HUES6 (cell line): Measurements from ENCODE around the gene MUSTN1.

ENCODE experiments used
- H3K27ac ChIP-seq: 2 replicates; pipeline ENCODE4 v1.7.0; 2013; ENCODE audit warnings: low read depth, mild to moderate bottlenecking, low read length, inconsistent platforms
- H3K27me3 ChIP-seq: 2 replicates; pipeline ENCODE4 v1.6.1; 2013; ENCODE audit warnings: low read length; ENCODE audit not compliant: control insufficient read depth, insufficient read depth
- H3K36me3 ChIP-seq: 2 replicates; pipeline ENCODE4 v1.6.1; 2013; ENCODE audit warnings: low read length; ENCODE audit not compliant: control insufficient read depth, insufficient read depth
- H3K4me1 ChIP-seq: 2 replicates; pipeline ENCODE4 v1.6.1; 2013; ENCODE audit warnings: low read length; ENCODE audit not compliant: control insufficient read depth, insufficient read depth
- H3K4me3 ChIP-seq: 2 replicates; pipeline ENCODE4 v1.5.1; 2013; ENCODE audit warnings: low read depth, low read length
- H3K9ac ChIP-seq: one replicate; pipeline ENCODE4 v1.6.1; 2013; ENCODE audit warnings: mild to moderate bottlenecking, low read length
- H3K9me3 ChIP-seq: 2 replicates; pipeline ENCODE4 v1.6.1; 2013; ENCODE audit warnings: low read depth, low read length; ENCODE audit not compliant: control insufficient read depth, insufficient read depth

Gene MUSTN1

GRCh38 chr3:52834871-52835501 lies at the start of gene MUSTN1:
MUSTN1 (minus strand) TSS chr3:52835019; CDS start chr3:52834948, 71 bp downstream.
- Histone ChIP-seq H3K9me3 (no peaks in the 10 kb centered on the region), H3K4me1 (peaks cover 9% of the 10 kb centered on the region; the same call in 1 of the 2 replicates), H3K27ac (no peak within 1 kb of the TSS), H3K4me3 (no peak within 1 kb of the TSS), H3K36me3 (0 out of 2 replicates have a peak, but pooled peaks cover 8% of the 10 kb centered on the region), H3K9ac (no peak within 1 kb of the TSS), H3K27me3 (no peaks in the 10 kb centered on the region)

- H3K36me3 ChIP-seq: peaks cover 8% of the 10 kb centered on the region; the same call in 1 of the 2 replicates
- no peaks in the 10 kb centered on the region for H3K9me3 ChIP-seq
- no peaks in the 10 kb centered on the region for H3K4me1 ChIP-seq
- no peaks in the 10 kb centered on the region for H3K27me3 ChIP-seq
- no peak overlapping the region for H3K9ac ChIP-seq
- H3K27ac ChIP-seq: no peak overlapping the region
- H3K4me3 ChIP-seq: no peak overlapping the region
Observed at GRCh38 chr3:52882377-52882776, 47.6 kb upstream of the MUSTN1 start.

GRCh38 chr3:52881871-52882270 lies 47.1 kb upstream of the MUSTN1 start:
- H3K36me3 ChIP-seq: peaks cover 8% of the 10 kb centered on the region; the same call in 1 of the 2 replicates
- H3K9ac ChIP-seq: no peak overlapping the region
- no peaks in the 10 kb centered on the region for H3K27me3 ChIP-seq
- no peaks in the 10 kb centered on the region for H3K4me1 ChIP-seq
- no peak overlapping the region for H3K27ac ChIP-seq
- no peak overlapping the region for H3K4me3 ChIP-seq
- H3K9me3 ChIP-seq: no peaks in the 10 kb centered on the region

- H3K4me3 ChIP-seq: no peak overlapping the region
- peaks cover 5% of the 10 kb centered on the region; the same call in 1 of the 2 replicates for H3K36me3 ChIP-seq
- H3K4me1 ChIP-seq: peaks cover 5% of the 10 kb centered on the region; the same call in 1 of the 2 replicates
- H3K27me3 ChIP-seq: no peaks in the 10 kb centered on the region
- H3K9me3 ChIP-seq: no peaks in the 10 kb centered on the region
- no peak overlapping the region for H3K9ac ChIP-seq
- no peak overlapping the region for H3K27ac ChIP-seq
Observed at GRCh38 chr3:52880474-52880873, 45.7 kb upstream of the MUSTN1 start.

- H3K9ac ChIP-seq: no peak overlapping the region
- 0 out of 2 replicates have a peak, but pooled peaks cover 2% of the 10 kb centered on the region for H3K36me3 ChIP-seq
Observed at GRCh38 chr3:52880047-52880446, 45.2 kb upstream of the MUSTN1 start.

GRCh38 chr3:52879581-52879980 lies 44.8 kb upstream of the MUSTN1 start:
- Histone ChIP-seq H3K4me1 (peaks cover 8% of the 10 kb centered on the region; the same call in 1 of the 2 replicates), H3K27ac (no peak overlapping the region), H3K9ac (no peak overlapping the region), H3K36me3 (0 out of 2 replicates have a peak, but pooled peaks cover 2% of the 10 kb centered on the region), H3K9me3 (no peaks in the 10 kb centered on the region), H3K27me3 (no peaks in the 10 kb centered on the region), H3K4me3 (no peak overlapping the region)

More at GRCh38 chr3:52880047-52880446, 45.2 kb upstream of the MUSTN1 start:
- Histone ChIP-seq H3K27ac (no peak overlapping the region), H3K9me3 (no peaks in the 10 kb centered on the region), H3K4me3 (no peak overlapping the region), H3K27me3 (no peaks in the 10 kb centered on the region), H3K4me1 (peaks cover 8% of the 10 kb centered on the region; the same call in 1 of the 2 replicates)

- 0 out of 2 replicates have a peak, but pooled peaks cover 2% of the 10 kb centered on the region for H3K36me3 ChIP-seq
- no peak overlapping the region for H3K27ac ChIP-seq
- peaks cover 8% of the 10 kb centered on the region; the same call in 1 of the 2 replicates for H3K4me1 ChIP-seq
- H3K9ac ChIP-seq: no peak overlapping the region
- H3K27me3 ChIP-seq: no peaks in the 10 kb centered on the region
- no peak overlapping the region for H3K4me3 ChIP-seq
- H3K9me3 ChIP-seq: no peaks in the 10 kb centered on the region
Observed at GRCh38 chr3:52879090-52879489, 44.3 kb upstream of the MUSTN1 start.

GRCh38 chr3:52877085-52877484 lies 42.3 kb upstream of the MUSTN1 start:
- H3K27ac ChIP-seq: no peak overlapping the region
- 0 out of 2 replicates have a peak, but pooled peaks cover 2% of the 10 kb centered on the region for H3K36me3 ChIP-seq
- no peak overlapping the region for H3K4me3 ChIP-seq
- peaks cover 8% of the 10 kb centered on the region; the same call in 1 of the 2 replicates for H3K4me1 ChIP-seq
- no peaks in the 10 kb centered on the region for H3K9me3 ChIP-seq
- no peak overlapping the region for H3K9ac ChIP-seq
- H3K27me3 ChIP-seq: no peaks in the 10 kb centered on the region

GRCh38 chr3:52874864-52875587 lies 40.2 kb upstream of the MUSTN1 start:
- Histone ChIP-seq H3K9me3 (no peaks in the 10 kb centered on the region), H3K27ac (no peak overlapping the region), H3K4me3 (no peak overlapping the region), H3K36me3 (0 out of 2 replicates have a peak, but pooled peaks cover 2% of the 10 kb centered on the region), H3K27me3 (no peaks in the 10 kb centered on the region), H3K4me1 (peaks cover 8% of the 10 kb centered on the region; the same call in 1 of the 2 replicates), H3K9ac (no peak overlapping the region)

GRCh38 chr3:52874160-52874701 lies 39.4 kb upstream of the MUSTN1 start:
- Histone ChIP-seq H3K9me3 (no peaks in the 10 kb centered on the region), H3K4me3 (no peak overlapping the region), H3K36me3 (0 out of 2 replicates have a peak, but pooled peaks cover 2% of the 10 kb centered on the region), H3K9ac (no peak overlapping the region), H3K27me3 (no peaks in the 10 kb centered on the region), H3K4me1 (peaks cover 8% of the 10 kb centered on the region; the same call in 1 of the 2 replicates), H3K27ac (no peak overlapping the region)
